NCI-H1436 (cell line): ENCODE data around the gene ACTL10.

ENCODE experiments used
- DNase-seq: peaks from one replicate; lab custom pipeline; 2025; lab: John Stamatoyannopoulos, UW

ACTL10 gene

GRCh38 chr20:33649201-33649681 is 17.5 kb upstream of the ACTL10 start:
- no peak for DNase-seq

GRCh38 chr20:33650111-33650752 is 16.5 kb upstream of the ACTL10 start:
- DNase-seq: no peak

GRCh38 chr20:33650753-33651561 is 15.8 kb upstream of the ACTL10 start:
- no peak for DNase-seq

- DNase-seq: no peak
Measured at GRCh38 chr20:33651562-33652048, 15.1 kb upstream of the ACTL10 start.

GRCh38 chr20:33653218-33653899 is 13.4 kb upstream of the ACTL10 start:
- peak; percentile 64 for DNase-seq

- peak; percentile 71 for DNase-seq
Measured at GRCh38 chr20:33653900-33654596, 12.7 kb upstream of the ACTL10 start.

- no peak for DNase-seq
Measured at GRCh38 chr20:33654680-33655161, 12.0 kb upstream of the ACTL10 start.

- no peak for DNase-seq
Measured at GRCh38 chr20:33655164-33655563, 11.6 kb upstream of the ACTL10 start.

- DNase-seq: no peak
Measured at GRCh38 chr20:33656010-33656782, 10.5 kb upstream of the ACTL10 start.

GRCh38 chr20:33656783-33657703 is 9.7 kb upstream of the ACTL10 start:
- DNase-seq: no peak

GRCh38 chr20:33657704-33658095 is 9.0 kb upstream of the ACTL10 start:
- no peak for DNase-seq

- DNase-seq: no peak
Measured at GRCh38 chr20:33658510-33658909, 8.2 kb upstream of the ACTL10 start.

- no peak for DNase-seq
Measured at GRCh38 chr20:33658929-33659328, 7.8 kb upstream of the ACTL10 start.

- no peak for DNase-seq
Measured at GRCh38 chr20:33659341-33660034, 7.3 kb upstream of the ACTL10 start.

- DNase-seq: no peak
Measured at GRCh38 chr20:33660035-33660684, 6.6 kb upstream of the ACTL10 start.

- no peak for DNase-seq
Measured at GRCh38 chr20:33660685-33661058, 6.1 kb upstream of the ACTL10 start.

GRCh38 chr20:33662172-33662571 is 4.6 kb upstream of the ACTL10 start, which contains the start of gene C20orf144:
TSS of gene C20orf144 (plus strand) at chr20:33662327. CDS start at chr20:33662346, 19 bp downstream.
- DNase-seq: no peak

- DNase-seq: peak; percentile 74
Measured at GRCh38 chr20:33663161-33664084, 3.3 kb upstream of the ACTL10 start.
